Measurements from ENCODE around the gene ALKBH3. TPM values are rescaled to one million over a fixed set of nuclear protein-coding genes. Genes with fewer than 3 reads are reported as not detected.

Gene ALKBH3
- total and polyA plus RNA-seq, 2 experiments from 2014 or later = 10.7 to 10.8 TPM

DNA sequence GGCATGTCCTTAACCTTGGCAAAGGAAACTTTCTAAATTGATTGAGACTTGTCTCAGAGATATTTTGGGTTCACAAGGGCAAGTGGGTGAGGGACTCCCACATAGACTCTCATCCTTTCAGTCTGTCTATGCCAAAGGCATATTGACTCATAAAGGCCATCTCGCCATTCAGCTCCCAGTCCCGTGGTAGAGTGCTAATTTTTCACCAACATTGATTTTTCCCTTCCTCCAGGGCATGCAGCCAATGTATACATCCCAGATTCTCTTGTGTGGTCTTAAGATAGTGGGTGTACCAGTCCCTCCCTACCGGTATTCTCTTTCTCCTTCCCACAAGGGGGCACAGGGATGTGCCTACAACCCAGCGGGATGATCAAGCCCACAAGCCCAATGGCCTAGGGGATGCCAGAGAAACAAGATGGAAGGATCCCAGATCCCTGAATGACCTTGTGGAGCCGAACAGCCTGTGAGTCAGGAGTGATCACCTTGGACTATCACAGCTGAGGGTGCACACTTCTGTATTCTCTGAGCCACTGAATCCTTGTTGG, 69.8 kb downstream of the ALKBH3 start:
- H2AFZ ChIP-seq = no peak overlapping the region
- H3K9me2 ChIP-seq (ENCODE audit: insufficient read depth) = peaks cover 10% of the 10 kb centered on the region
- no peaks in the 10 kb centered on the region for H3K36me3 ChIP-seq (ENCODE audit: insufficient read depth)
- no peaks in the 10 kb centered on the region for H3F3A ChIP-seq (replicated peaks; ENCODE audit: low read depth)
- H3K4me2 ChIP-seq = no peak overlapping the region
- no peak for TF ChIP-seq ZNF114 (CRISPR knock-in tag; IDR thresholded peaks at IDR 0.05)
- TF ChIP-seq NANOG (IDR thresholded peaks at IDR 0.05; ENCODE audit: borderline replicate concordance) = no peak
- TF ChIP-seq STAT1 (IDR thresholded peaks at IDR 0.05; ENCODE audit: unreplicated experiment) = no peak
- TF ChIP-seq JUNB (IDR thresholded peaks at IDR 0.05; ENCODE audit: unreplicated experiment) = no peak
- TF ChIP-seq CTCF (conservative IDR thresholded peaks at IDR 0.05; ENCODE audit: low read depth in 2 of 2) = no peak
- TF ChIP-seq, protein P1, sequence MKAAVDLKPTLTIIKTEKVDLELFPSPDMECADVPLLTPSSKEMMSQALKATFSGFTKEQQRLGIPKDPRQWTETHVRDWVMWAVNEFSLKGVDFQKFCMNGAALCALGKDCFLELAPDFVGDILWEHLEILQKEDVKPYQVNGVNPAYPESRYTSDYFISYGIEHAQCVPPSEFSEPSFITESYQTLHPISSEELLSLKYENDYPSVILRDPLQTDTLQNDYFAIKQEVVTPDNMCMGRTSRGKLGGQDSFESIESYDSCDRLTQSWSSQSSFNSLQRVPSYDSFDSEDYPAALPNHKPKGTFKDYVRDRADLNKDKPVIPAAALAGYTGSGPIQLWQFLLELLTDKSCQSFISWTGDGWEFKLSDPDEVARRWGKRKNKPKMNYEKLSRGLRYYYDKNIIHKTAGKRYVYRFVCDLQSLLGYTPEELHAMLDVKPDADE (IDR thresholded peaks at IDR 0.05) = no peak
- no peak for TF ChIP-seq ZNF331 (CRISPR knock-in tag; IDR thresholded peaks at IDR 0.05; ENCODE audit: low read depth)
- TF ChIP-seq, protein P2, sequence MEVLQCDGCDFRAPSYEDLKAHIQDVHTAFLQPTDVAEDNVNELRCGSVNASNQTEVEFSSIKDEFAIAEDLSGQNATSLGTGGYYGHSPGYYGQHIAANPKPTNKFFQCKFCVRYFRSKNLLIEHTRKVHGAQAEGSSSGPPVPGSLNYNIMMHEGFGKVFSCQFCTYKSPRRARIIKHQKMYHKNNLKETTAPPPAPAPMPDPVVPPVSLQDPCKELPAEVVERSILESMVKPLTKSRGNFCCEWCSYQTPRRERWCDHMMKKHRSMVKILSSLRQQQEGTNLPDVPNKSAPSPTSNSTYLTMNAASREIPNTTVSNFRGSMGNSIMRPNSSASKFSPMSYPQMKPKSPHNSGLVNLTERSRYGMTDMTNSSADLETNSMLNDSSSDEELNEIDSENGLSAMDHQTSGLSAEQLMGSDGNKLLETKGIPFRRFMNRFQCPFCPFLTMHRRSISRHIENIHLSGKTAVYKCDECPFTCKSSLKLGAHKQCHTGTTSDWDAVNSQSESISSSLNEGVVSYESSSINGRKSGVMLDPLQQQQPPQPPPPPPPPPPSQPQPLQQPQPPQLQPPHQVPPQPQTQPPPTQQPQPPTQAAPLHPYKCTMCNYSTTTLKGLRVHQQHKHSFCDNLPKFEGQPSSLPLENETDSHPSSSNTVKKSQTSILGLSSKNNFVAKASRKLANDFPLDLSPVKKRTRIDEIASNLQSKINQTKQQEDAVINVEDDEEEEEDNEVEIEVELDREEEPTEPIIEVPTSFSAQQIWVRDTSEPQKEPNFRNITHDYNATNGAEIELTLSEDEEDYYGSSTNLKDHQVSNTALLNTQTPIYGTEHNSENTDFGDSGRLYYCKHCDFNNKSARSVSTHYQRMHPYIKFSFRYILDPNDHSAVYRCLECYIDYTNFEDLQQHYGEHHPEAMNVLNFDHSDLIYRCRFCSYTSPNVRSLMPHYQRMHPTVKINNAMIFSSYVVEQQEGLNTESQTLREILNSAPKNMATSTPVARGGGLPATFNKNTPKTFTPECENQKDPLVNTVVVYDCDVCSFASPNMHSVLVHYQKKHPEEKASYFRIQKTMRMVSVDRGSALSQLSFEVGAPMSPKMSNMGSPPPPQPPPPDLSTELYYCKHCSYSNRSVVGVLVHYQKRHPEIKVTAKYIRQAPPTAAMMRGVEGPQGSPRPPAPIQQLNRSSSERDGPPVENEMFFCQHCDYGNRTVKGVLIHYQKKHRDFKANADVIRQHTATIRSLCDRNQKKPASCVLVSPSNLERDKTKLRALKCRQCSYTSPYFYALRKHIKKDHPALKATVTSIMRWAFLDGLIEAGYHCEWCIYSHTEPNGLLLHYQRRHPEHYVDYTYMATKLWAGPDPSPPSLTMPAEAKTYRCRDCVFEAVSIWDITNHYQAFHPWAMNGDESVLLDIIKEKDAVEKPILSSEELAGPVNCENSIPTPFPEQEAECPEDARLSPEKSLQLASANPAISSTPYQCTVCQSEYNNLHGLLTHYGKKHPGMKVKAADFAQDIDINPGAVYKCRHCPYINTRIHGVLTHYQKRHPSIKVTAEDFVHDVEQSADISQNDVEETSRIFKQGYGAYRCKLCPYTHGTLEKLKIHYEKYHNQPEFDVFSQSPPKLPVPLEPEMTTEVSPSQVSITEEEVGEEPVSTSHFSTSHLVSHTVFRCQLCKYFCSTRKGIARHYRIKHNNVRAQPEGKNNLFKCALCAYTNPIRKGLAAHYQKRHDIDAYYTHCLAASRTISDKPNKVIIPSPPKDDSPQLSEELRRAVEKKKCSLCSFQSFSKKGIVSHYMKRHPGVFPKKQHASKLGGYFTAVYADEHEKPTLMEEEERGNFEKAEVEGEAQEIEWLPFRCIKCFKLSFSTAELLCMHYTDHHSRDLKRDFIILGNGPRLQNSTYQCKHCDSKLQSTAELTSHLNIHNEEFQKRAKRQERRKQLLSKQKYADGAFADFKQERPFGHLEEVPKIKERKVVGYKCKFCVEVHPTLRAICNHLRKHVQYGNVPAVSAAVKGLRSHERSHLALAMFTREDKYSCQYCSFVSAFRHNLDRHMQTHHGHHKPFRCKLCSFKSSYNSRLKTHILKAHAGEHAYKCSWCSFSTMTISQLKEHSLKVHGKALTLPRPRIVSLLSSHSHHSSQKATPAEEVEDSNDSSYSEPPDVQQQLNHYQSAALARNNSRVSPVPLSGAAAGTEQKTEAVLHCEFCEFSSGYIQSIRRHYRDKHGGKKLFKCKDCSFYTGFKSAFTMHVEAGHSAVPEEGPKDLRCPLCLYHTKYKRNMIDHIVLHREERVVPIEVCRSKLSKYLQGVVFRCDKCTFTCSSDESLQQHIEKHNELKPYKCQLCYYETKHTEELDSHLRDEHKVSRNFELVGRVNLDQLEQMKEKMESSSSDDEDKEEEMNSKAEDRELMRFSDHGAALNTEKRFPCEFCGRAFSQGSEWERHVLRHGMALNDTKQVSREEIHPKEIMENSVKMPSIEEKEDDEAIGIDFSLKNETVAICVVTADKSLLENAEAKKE (CRISPR knock-in tag; IDR thresholded peaks at IDR 0.05) = no peak
- no peak for TF ChIP-seq CREB1 (CRISPR knock-in tag; IDR thresholded peaks at IDR 0.05; ENCODE audit: low read depth)
- TF ChIP-seq REST (IDR thresholded peaks at IDR 0.05; ENCODE audit: unreplicated experiment) = no peak
- no peak for TF ChIP-seq EZH2phosphoT487 (IDR thresholded peaks at IDR 0.05; ENCODE audit: unreplicated experiment)
- no peak for TF ChIP-seq POLR2AphosphoS5 (IDR thresholded peaks at IDR 0.05; ENCODE audit: low read depth)
- no peak for TF ChIP-seq EZH2 (IDR thresholded peaks at IDR 0.05; ENCODE audit: low read depth, unreplicated experiment)
- H3K79me2 ChIP-seq (replicated peaks; ENCODE audit: insufficient read depth) = no peaks in the 10 kb centered on the region
- no peak overlapping the region for H3K4me3 ChIP-seq
- H3K27ac ChIP-seq (ENCODE audit: low read depth) = no peak overlapping the region
- peaks cover 37% of the 10 kb centered on the region for H3K4me1 Mint-ChIP-seq
- H3K36me3 Mint-ChIP-seq (ENCODE audit: low read depth) = no peaks in the 10 kb centered on the region; the same call in 2 of the 3 replicates
- DNase-seq (ENCODE audit: low spot score) = no peak
- no peak overlapping the region for H3K4me3 Mint-ChIP-seq
- H3K4me1 ChIP-seq (ENCODE audit: insufficient read depth) = peaks cover 15% of the 10 kb centered on the region
- H3K27me3 Mint-ChIP-seq (ENCODE audit: insufficient read depth, low read depth, poor library complexity) = peaks cover 27% of the 10 kb centered on the region
- H3K9me3 Mint-ChIP-seq = peaks cover 4% of the 10 kb centered on the region; the same call in 1 of the 3 replicates
- H3K27me3 ChIP-seq (ENCODE audit: insufficient read depth) = peaks cover 8% of the 10 kb centered on the region
- H3K27ac Mint-ChIP-seq = no peak overlapping the region
- no peaks in the 10 kb centered on the region for H4K20me1 ChIP-seq (replicated peaks; ENCODE audit: insufficient read depth)
- no peak for ATAC-seq
